A549 (cell line): ENCODE data around the gene NFE2L2.

Experiments
- CHD2 ChIP-seq: fragments of 150-350 bp; IDR thresholded peaks from 2 replicates; pipeline ENCODE4 v1.6.1; 2014; ENCODE audit warnings: low read length; ENCODE audit not compliant: partially characterized antibody
- POLR2A ChIP-seq: IDR thresholded peaks from 2 replicates; pipeline ENCODE4 v1.6.1; 2012; ENCODE audit warnings: mild to moderate bottlenecking, low read length
- TF ChIP-seq, protein P1 (sequence below): fragments of >200 bp; sonication (Bioruptor Twin); formaldehyde crosslinking; IDR thresholded peaks from 3 replicates; pipeline ENCODE4 v1.5.1; 2016
- TF ChIP-seq, protein P2 (sequence below): fragments of >200 bp; sonication (Bioruptor Twin); formaldehyde crosslinking; IDR thresholded peaks from 3 replicates; pipeline ENCODE4 v1.6.1; 2016

DNA sequence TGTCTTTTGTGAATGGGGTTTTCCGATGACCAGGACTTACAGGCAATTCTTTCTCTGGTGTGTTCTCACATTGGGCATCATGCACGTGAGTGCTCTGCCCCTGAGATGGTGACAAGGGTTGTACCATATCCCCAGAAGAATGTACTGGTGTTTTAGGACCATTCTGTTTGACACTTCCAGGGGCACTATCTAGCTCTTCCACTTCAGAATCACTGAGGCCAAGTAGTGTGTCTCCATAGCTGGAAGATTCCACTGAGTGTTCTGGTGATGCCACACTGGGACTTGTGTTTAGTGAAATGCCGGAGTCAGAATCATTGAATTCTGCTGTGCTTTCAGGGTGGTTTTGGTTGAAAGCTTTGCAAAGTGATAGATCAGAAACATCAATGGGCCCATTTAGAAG, 33.3 kb downstream of the NFE2L2 start:
- no peak for TF ChIP-seq POLR2A
- TF ChIP-seq, protein P1, sequence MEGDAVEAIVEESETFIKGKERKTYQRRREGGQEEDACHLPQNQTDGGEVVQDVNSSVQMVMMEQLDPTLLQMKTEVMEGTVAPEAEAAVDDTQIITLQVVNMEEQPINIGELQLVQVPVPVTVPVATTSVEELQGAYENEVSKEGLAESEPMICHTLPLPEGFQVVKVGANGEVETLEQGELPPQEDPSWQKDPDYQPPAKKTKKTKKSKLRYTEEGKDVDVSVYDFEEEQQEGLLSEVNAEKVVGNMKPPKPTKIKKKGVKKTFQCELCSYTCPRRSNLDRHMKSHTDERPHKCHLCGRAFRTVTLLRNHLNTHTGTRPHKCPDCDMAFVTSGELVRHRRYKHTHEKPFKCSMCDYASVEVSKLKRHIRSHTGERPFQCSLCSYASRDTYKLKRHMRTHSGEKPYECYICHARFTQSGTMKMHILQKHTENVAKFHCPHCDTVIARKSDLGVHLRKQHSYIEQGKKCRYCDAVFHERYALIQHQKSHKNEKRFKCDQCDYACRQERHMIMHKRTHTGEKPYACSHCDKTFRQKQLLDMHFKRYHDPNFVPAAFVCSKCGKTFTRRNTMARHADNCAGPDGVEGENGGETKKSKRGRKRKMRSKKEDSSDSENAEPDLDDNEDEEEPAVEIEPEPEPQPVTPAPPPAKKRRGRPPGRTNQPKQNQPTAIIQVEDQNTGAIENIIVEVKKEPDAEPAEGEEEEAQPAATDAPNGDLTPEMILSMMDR, result no peak
- TF ChIP-seq, protein P2, sequence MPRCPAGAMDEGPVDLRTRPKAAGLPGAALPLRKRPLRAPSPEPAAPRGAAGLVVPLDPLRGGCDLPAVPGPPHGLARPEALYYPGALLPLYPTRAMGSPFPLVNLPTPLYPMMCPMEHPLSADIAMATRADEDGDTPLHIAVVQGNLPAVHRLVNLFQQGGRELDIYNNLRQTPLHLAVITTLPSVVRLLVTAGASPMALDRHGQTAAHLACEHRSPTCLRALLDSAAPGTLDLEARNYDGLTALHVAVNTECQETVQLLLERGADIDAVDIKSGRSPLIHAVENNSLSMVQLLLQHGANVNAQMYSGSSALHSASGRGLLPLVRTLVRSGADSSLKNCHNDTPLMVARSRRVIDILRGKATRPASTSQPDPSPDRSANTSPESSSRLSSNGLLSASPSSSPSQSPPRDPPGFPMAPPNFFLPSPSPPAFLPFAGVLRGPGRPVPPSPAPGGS, result no peak
- no peak for TF ChIP-seq CHD2
